Measurements from ENCODE around the gene SPTLC2.
"Not testable (repeated sequence)": the region's sequence is repeated elsewhere in the genome, so short reads cannot be mapped to it uniquely, and the experiment has no call there.

The SPTLC2 gene

GRCh38 chr14:77590845-77591485 is 25.5 kb downstream of the SPTLC2 start:
- DNase-seq: no peak
- Histone ChIP-seq H3K27ac (no peak overlapping the region), H3K4me1 (no peaks in the 10 kb centered on the region), H3K4me3 (no peak overlapping the region), H3K27me3 (no peaks in the 10 kb centered on the region), H3K36me3 (peaks cover 11 to 20% (median 18%) of the 10 kb centered on the region in 3 donors), H3K9me3 (no peaks in the 10 kb centered on the region)
- no peak for TF ChIP-seq CTCF (IDR thresholded peaks at IDR 0.05)
- intact Hi-C loops (cut with DNase I; ENCODE audit: low total_unique reads): no loop called here

GRCh38 chr14:77589099-77589498 is 27.3 kb downstream of the SPTLC2 start:
- Histone ChIP-seq H3K4me3 (no peak overlapping the region), H3K9me3 (no peaks in the 10 kb centered on the region), H3K4me1 (no peaks in the 10 kb centered on the region), H3K27ac (no peak overlapping the region), H3K27me3 (no peaks in the 10 kb centered on the region), H3K36me3 (peaks cover 0 to 7% (median 3%) of the 10 kb centered on the region in 3 donors)
- TF ChIP-seq CTCF (IDR thresholded peaks at IDR 0.05): no peak
- intact Hi-C loops (cut with DNase I; ENCODE audit: low total_unique reads): no loop called here
- DNase-seq: no peak

GRCh38 chr14:77588411-77589025 is 27.9 kb downstream of the SPTLC2 start:
- H3K4me1 ChIP-seq; intact Hi-C loops (cut with DNase I; ENCODE audit: low total_unique reads); H3K27me3 ChIP-seq; H3K4me3 ChIP-seq; H3K27ac ChIP-seq; H3K9me3 ChIP-seq; H3K36me3 ChIP-seq; DNase-seq: not testable (repeated sequence)

GRCh38 chr14:77585385-77585784 is 31.1 kb downstream of the SPTLC2 start:
- intact Hi-C loops (cut with DNase I; ENCODE audit: low total_unique reads): no loop called here
- no peaks in the 10 kb centered on the region for H3K9me3 ChIP-seq
- H3K4me3 ChIP-seq: no peak overlapping the region
- no peak for TF ChIP-seq CTCF (IDR thresholded peaks at IDR 0.05)
- no peak for DNase-seq
- no peaks in the 10 kb centered on the region for H3K27me3 ChIP-seq
- H3K36me3 ChIP-seq: peaks cover 0 to 7% (median 0%) of the 10 kb centered on the region in 3 donors
- H3K4me1 ChIP-seq: peaks cover 0 to 26% (median 2%) of the 10 kb centered on the region in 4 donors
- H3K27ac ChIP-seq: no peak overlapping the region

- Histone ChIP-seq H3K27me3 (no peaks in the 10 kb centered on the region), H3K9me3 (no peaks in the 10 kb centered on the region), H3K36me3 (peaks cover 0 to 7% (median 0%) of the 10 kb centered on the region in 3 donors), H3K27ac (no peak overlapping the region), H3K4me3 (no peak overlapping the region), H3K4me1 (peaks cover 0 to 30% (median 2%) of the 10 kb centered on the region in 4 donors)
- intact Hi-C loops (cut with DNase I; ENCODE audit: low total_unique reads): no loop called here
- DNase-seq: no peak
- TF ChIP-seq CTCF (IDR thresholded peaks at IDR 0.05): no peak
These were observed 31.6 kb downstream of the SPTLC2 start for GRCh38 chr14:77584809-77585208.

- DNase-seq: no peak
- Histone ChIP-seq H3K27ac (no peak overlapping the region), H3K4me1 (peaks cover 0 to 30% (median 2%) of the 10 kb centered on the region in 4 donors), H3K9me3 (no peaks in the 10 kb centered on the region), H3K4me3 (no peak overlapping the region), H3K36me3 (peaks cover 0 to 7% (median 0%) of the 10 kb centered on the region in 3 donors), H3K27me3 (no peaks in the 10 kb centered on the region)
- intact Hi-C loops (cut with DNase I; ENCODE audit: low total_unique reads): no loop called here
- no peak for TF ChIP-seq CTCF (IDR thresholded peaks at IDR 0.05)
These were observed 32.8 kb downstream of the SPTLC2 start for GRCh38 chr14:77583657-77584056.
